GM19452 (cell line): ENCODE measurements around the gene STX8.
"Not testable (repeated sequence)": the region's sequence is repeated elsewhere in the genome, so short reads cannot be mapped to it uniquely, and the experiment has no call there.

Source experiments
- ATAC-seq: cut with Tn5 transposase; IDR thresholded peaks from one replicate; pipeline ENCODE4 v1.9.1; 2021; ENCODE audit not compliant: unreplicated experiment

STX8 gene

GRCh38 chr17:9512323-9513168, 63.1 kb downstream of the STX8 start:
- ATAC-seq: no peak

- no peak for ATAC-seq
These were observed 66.3 kb downstream of the STX8 start for GRCh38 chr17:9509236-9509816.

GRCh38 chr17:9499041-9499440, 76.6 kb downstream of the STX8 start:
- no peak for ATAC-seq

- ATAC-seq: no peak
These were observed 77.1 kb downstream of the STX8 start for GRCh38 chr17:9498490-9498889.

- ATAC-seq: no peak
These were observed 87.1 kb downstream of the STX8 start for GRCh38 chr17:9488556-9488955.

GRCh38 chr17:9487406-9487805, 88.2 kb downstream of the STX8 start:
- no peak for ATAC-seq

GRCh38 chr17:9484789-9485188, 90.8 kb downstream of the STX8 start:
- no peak for ATAC-seq

GRCh38 chr17:9479964-9480363, 95.7 kb downstream of the STX8 start:
- ATAC-seq: no peak

- ATAC-seq: no peak
These were observed 96.7 kb downstream of the STX8 start for GRCh38 chr17:9478889-9479288.

GRCh38 chr17:9475101-9475658, 100.4 kb downstream of the STX8 start:
- no peak for ATAC-seq

GRCh38 chr17:9473711-9474110, 101.9 kb downstream of the STX8 start:
- no peak for ATAC-seq

- no peak for ATAC-seq
These were observed 103.1 kb downstream of the STX8 start for GRCh38 chr17:9472541-9472940.

- ATAC-seq: no peak
These were observed 103.5 kb downstream of the STX8 start for GRCh38 chr17:9472094-9472493.

- ATAC-seq: no peak
These were observed 105.4 kb downstream of the STX8 start for GRCh38 chr17:9470171-9470570.

GRCh38 chr17:9468937-9469336, 106.7 kb downstream of the STX8 start:
- ATAC-seq: no peak

GRCh38 chr17:9468532-9468931, 107.1 kb downstream of the STX8 start:
- no peak for ATAC-seq

- no peak for ATAC-seq
These were observed 108.1 kb downstream of the STX8 start for GRCh38 chr17:9467518-9467917.

GRCh38 chr17:9465210-9465921, 110.3 kb downstream of the STX8 start:
- ATAC-seq: no peak

GRCh38 chr17:9457005-9457404, 118.6 kb downstream of the STX8 start:
- no peak for ATAC-seq

- ATAC-seq: no peak
These were observed 119.3 kb downstream of the STX8 start for GRCh38 chr17:9456330-9456729.

GRCh38 chr17:9451934-9452333, 123.7 kb downstream of the STX8 start:
- no peak for ATAC-seq

GRCh38 chr17:9447298-9447697, 128.3 kb downstream of the STX8 start:
- ATAC-seq: not testable (repeated sequence)
